NCI-H2196 treated with DMSO at 0.1 percent for 48 hours (cell line): ENCODE measurements around the gene DYNC2H1.
"Not testable (repeated sequence)": the region's sequence is repeated elsewhere in the genome, so short reads cannot be mapped to it uniquely, and the experiment has no call there.

ENCODE experiments used
- DNase-seq: peaks from one replicate; lab custom pipeline; 2025; ENCODE audit not compliant: unreplicated experiment; lab: John Stamatoyannopoulos, UW

The DYNC2H1 gene

GRCh38 chr11:103141986-103142385 is 32.8 kb downstream of the DYNC2H1 start:
- not testable (repeated sequence) for DNase-seq

DNA sequence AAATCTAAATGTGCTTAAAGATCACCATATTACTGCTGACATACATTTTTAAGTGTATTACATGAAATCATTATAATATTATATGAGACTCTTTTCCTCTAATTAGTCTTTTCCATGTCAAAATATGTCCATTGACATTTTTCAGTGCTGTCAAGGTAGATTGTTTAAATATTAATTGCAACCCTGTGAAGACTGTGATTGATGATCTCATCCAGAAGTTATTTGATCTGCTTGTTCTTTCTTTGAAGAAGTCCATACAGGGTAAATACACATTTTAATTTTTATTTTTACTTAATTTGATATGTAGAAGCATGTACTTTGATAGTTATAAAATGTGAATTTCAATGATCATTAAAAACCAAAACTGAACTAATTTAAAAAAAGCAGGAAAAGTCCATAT is 38.4 kb downstream of the DYNC2H1 start:
- no peak for DNase-seq

DNA sequence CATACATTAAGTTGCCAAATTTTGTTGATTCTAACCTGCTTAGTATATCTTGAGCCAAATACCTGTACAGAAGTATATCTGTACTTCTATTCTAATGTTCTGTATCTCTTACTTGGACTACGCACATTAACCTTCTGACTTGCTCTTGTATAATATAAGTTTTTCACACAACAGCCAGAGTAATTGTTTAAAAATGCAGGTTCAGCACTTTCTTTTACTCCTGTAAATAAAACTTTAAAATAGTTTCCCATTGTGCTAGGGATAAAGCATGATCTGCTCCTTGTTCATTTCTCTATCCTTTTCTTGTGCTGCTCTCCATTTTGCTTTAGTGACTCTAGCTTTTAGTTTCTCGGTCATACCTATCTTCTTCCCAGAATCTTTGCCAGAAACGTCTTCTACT is 48.3 kb downstream of the DYNC2H1 start:
- no peak for DNase-seq

- no peak for DNase-seq
These were observed 55.0 kb downstream of the DYNC2H1 start for GRCh38 chr11:103164093-103164796.

GRCh38 chr11:103167166-103167565 is 57.9 kb downstream of the DYNC2H1 start:
- no peak for DNase-seq

- DNase-seq: no peak
These were observed 61.6 kb downstream of the DYNC2H1 start for GRCh38 chr11:103170865-103171264.

- DNase-seq: no peak
These were observed 66.4 kb downstream of the DYNC2H1 start for GRCh38 chr11:103175461-103176129.

DNA sequence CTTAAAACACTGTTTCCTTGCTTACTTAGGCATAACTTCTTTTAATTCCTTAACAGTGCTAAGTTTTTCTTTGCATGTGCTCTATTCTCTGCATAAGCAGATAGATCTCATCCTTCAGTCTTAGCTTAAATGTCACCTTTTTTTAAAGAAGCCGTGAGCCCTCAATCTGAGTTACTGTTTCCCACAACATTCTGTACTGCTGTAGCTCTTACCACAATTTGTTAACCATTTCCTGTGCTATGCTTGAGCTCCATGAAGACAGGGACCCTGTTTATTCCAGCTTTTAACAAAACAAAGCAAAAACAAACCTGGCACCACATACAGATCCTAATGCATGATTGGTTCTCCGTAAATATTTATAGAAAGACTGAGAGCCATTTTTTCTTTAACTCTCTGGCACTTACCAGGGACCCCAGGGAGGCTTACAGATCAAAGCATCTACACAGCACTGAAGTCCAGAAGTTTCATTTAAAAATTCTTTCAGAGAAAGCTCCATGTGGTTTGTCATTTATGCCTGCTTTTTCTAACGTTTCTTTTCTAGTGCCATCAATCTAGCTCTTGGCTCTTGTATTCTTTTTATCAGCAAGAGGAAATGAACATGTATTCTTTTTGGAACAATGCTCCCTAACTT is 74.9 kb downstream of the DYNC2H1 start:
- DNase-seq: no peak

DNA sequence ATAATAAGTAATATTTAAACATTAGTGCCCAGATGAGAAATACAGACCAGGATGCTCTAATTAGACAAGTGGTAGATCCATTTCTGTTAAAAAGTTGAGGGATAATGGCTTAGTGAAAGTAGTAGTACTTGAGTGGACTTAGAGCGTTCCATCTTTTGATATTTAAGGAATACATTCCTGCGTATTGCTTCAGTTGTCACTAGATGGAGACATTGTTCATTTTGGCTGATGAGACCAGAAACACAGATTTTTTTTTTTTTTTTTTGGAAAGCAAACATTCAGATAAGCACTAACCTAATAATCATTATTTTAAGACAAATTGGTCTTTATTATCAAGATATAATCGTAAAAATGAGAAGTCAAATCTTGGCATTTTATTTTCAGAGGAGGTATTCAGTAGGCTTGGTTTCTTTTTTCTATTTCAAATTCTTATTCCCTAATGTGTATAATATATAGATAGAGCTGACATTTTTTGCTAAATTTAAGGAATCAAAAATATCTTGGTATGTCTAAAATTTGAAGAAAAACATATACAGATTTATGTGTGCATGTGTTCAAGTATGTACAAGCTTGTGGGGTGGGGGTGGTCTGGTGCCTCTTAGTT is 92.9 kb downstream of the DYNC2H1 start:
- no peak for DNase-seq

DNA sequence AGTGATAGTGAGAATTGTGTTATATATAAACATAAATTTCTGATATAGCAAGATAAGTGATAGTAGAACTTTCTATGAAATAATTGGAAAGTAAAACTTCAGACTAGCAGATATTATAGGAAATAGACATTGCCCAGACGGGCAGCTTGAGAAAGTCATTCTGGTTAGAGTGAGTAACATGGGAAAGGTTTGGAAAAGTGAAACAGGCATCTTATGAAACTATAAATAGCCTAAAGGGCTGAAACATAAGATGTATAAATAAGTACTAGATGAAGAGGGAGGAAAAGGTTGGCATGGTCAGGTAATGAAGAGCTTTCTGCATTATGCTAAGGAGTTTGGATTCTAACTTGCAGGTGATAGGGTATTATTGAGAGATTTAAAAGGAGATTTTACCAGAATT is 101.3 kb downstream of the DYNC2H1 start:
- DNase-seq: no peak

DNA sequence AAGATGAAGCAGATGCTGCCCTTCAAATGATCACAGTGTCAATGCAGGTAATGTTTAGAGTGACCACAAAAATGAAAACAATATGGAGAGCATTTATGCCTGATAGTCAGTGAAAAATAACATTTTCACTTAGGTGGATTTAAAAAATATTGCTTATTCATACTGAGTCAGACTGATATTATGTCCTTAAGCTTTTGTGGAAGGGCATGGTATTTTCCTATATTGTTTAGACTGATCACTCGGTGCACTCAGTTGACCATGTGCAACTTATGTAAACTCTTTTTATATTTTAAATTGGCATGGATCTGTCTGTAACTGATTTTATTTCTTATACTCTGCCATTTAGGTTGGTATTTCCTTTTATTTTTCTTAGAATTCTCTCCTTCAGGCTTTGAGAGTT is 106.6 kb downstream of the DYNC2H1 start:
- no peak for DNase-seq

DNA sequence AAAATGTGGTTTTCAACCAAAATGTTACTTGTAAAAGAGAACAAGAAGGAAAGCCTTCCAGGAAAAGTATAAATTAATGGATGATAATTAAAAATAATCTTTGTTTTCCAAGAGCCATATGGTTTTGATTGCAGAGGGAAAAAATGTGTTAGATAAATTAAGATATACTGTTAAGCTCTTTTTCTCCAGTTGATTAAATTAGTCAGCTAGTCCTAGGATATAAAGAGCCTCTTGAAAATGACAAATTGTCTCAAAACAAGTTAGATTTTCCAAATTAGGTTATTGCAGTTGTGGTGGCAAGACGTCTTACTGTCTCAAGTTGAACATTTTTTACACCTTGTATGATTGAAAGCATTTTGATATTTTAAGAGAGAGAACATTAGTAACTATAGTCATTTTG is 110.9 kb downstream of the DYNC2H1 start:
- DNase-seq: no peak

DNA sequence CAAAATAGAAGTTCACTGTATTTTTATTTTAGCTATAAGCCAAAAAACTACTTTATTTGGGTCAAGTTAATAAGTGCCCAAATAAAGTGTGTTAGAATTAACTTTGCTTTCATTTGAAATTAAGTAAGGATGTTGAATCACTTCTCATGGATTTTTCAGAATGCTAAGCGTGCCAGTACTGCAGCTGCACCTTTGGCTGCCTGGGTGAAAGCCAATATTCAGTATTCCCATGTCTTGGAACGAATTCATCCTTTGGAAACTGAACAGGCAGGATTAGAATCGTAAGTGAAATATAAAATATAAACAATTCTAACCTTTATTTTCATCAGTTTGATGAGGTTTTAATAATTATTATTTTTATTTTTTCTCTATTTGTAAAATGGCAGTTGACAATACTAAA is 113.6 kb downstream of the DYNC2H1 start:
- DNase-seq: no peak

DNA sequence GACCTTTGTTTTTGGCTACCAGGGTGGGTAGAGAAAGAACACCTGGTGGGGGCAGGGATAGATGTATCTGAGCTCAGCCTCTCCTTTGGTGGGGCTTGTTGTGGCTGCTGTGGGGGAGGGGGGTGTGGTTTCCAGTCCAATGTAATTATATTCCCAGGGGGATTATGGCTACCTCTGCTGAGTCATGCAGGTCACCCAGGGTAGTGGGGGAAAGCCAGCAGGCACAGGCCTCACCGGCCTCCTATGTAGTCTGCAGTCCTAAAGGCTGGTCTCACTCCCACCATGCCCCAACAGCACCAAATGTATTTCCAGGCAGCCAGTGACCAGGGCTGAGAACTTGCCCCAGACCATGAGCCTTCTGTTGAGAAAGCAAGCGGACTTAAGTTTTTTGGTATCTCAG is 119.6 kb downstream of the DYNC2H1 start:
- no peak for DNase-seq

DNA sequence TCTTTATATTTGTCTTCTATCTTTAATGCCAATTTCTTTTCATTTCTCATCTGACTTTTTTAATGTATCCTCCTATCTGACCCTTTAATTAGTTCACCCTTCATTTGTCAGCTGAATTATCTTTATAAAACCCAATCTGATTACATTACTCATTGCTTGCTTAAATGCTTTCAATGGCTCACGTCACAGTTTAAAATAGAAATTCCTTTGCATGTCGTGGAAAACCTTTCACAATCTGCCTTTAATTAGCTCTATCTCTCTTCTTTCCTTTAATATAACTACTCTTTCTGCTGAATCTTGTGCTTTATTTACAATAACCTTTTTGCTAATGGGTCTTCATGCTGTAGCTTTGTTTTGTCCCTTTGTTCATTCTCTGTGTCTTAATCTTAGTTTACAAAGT is 125.7 kb downstream of the DYNC2H1 start:
- DNase-seq: no peak

GRCh38 chr11:103241574-103241973 is 132.3 kb downstream of the DYNC2H1 start:
- DNase-seq: no peak

DNA sequence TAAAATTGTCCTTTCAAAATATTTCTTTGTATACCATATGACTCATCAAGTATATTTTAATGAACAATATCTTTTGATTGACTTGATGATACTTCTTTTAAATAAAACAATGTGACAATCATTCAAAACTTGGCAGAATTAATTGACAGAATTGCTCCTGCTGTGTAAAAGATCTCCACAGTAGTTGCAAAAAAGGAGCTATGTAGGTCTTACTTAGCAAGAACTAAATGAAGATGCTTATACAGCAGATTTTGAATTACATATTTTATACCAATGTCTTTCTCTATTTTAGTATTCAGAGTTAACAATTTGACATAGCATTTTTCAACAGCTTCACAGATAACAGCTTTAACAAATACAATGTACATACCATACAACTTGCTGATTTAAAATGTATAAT is 144.9 kb downstream of the DYNC2H1 start:
- DNase-seq: no peak

- DNase-seq: no peak
These were observed 148.1 kb downstream of the DYNC2H1 start for GRCh38 chr11:103257360-103257759.

- no peak for DNase-seq
These were observed 157.1 kb downstream of the DYNC2H1 start for GRCh38 chr11:103266167-103266831.

DNA sequence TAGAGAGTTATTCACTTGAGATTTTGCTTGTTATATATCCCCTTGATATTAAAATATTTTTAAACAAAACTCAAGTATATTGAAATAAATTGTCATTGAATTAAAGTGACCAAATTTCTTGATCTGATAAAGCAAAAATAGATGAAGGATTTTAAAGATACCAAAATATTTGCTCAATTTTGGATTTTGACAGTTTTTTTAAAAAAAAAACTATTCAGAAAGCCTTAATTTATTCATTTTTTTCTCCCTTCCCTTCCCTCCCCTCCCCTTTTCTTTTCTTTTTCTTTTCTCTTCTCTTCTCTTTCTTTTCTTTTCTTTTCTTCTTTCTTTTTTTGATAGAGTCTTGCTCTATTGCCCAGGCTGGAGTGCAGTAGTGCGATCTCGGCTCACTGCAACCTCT is 163.7 kb downstream of the DYNC2H1 start:
- no peak for DNase-seq

DNA sequence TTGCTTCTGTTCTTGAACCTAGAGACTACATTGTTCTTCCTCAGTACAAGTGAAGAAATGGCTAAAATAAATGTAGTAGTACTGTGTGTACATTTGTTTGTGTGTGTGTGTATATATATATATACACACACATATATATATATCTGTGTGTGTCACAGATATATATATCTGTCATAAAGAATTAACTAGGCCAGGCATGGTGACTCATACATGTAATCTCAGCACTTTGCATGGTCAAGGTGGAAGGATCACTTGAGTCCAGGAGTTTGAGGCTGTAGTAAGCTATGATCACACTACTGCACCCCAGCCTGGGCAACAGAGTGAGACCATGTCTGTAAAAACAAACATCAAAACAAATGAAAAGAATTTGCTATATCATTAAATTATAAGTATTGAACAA is 164.8 kb downstream of the DYNC2H1 start:
- DNase-seq: no peak
